Central memory CD8-positive, alpha-beta T cell (primary cell): ENCODE data around the gene VSNL1.

Experiments
- ATAC-seq: fragments of 150-1000 bp; cut with Tn5 transposase; replicated peaks from 2 replicates; pipeline ENCODE4 v1.10.0; 2022; ENCODE audit warnings: mild to moderate bottlenecking, moderate FRiP score, moderate number of reproducible peaks; ENCODE audit not compliant: poor library complexity, severe bottlenecking; ENCODE audit errors: extremely low read depth
- DNase-seq, 2 donors: peaks; one replicate each; pipeline ENCODE4 v3.0.0; 2021; ENCODE audit warnings: low spot score in 2 of 2
- H3K27ac Mint-ChIP-seq: one replicate; pipeline ENCODE4 v1.8.0; 2022; ENCODE audit warnings: low read depth, mild to moderate bottlenecking, moderate library complexity, mixed read lengths
- H3K27me3 Mint-ChIP-seq: one replicate; pipeline ENCODE4 v1.8.0; 2022; ENCODE audit warnings: mixed read lengths
- H3K36me3 Mint-ChIP-seq: one replicate; pipeline ENCODE4 v1.8.0; 2022; ENCODE audit warnings: mild to moderate bottlenecking, moderate library complexity, mixed read lengths; ENCODE audit not compliant: insufficient read depth
- H3K4me1 Mint-ChIP-seq: one replicate; pipeline ENCODE4 v1.8.0; 2022; ENCODE audit warnings: mixed read lengths
- H3K4me3 Mint-ChIP-seq: one replicate; pipeline ENCODE4 v1.8.0; 2022; ENCODE audit warnings: mild to moderate bottlenecking, moderate library complexity, mixed read lengths
- H3K9me3 Mint-ChIP-seq: one replicate; pipeline ENCODE4 v1.8.0; 2022; ENCODE audit warnings: mixed read lengths

The VSNL1 gene

GRCh38 chr2:17574406-17575073 lies 34.0 kb downstream of the VSNL1 start:
- ATAC-seq, result no peak
- Mint-ChIP-seq H3K4me1 (no peaks in the 10 kb centered on the region), H3K27ac (no peak overlapping the region), H3K9me3 (peaks cover 7% of the 10 kb centered on the region), H3K36me3 (no peaks in the 10 kb centered on the region), H3K4me3 (no peak overlapping the region), H3K27me3 (no peaks in the 10 kb centered on the region)
- no peak for DNase-seq

GRCh38 chr2:17576802-17577201 lies 36.3 kb downstream of the VSNL1 start:
- DNase-seq (no peak), ATAC-seq (no peak)
- Mint-ChIP-seq H3K9me3 (peaks cover 6% of the 10 kb centered on the region), H3K36me3 (no peaks in the 10 kb centered on the region), H3K27ac (no peak overlapping the region), H3K4me3 (no peak overlapping the region), H3K27me3 (no peaks in the 10 kb centered on the region), H3K4me1 (no peaks in the 10 kb centered on the region)

- H3K36me3 Mint-ChIP-seq, result no peaks in the 10 kb centered on the region
- peaks cover 6% of the 10 kb centered on the region for H3K9me3 Mint-ChIP-seq
- no peak overlapping the region for H3K4me3 Mint-ChIP-seq
- no peaks in the 10 kb centered on the region for H3K4me1 Mint-ChIP-seq
- no peak overlapping the region for H3K27ac Mint-ChIP-seq
- H3K27me3 Mint-ChIP-seq, result no peaks in the 10 kb centered on the region
- ATAC-seq, result no peak
- no peak for DNase-seq
These were observed 38.0 kb downstream of the VSNL1 start for GRCh38 chr2:17578466-17578928.

GRCh38 chr2:17579605-17580318 lies 39.3 kb downstream of the VSNL1 start:
- Mint-ChIP-seq H3K27me3 (no peaks in the 10 kb centered on the region), H3K4me1 (no peaks in the 10 kb centered on the region), H3K4me3 (no peak overlapping the region), H3K27ac (no peak overlapping the region), H3K9me3 (peaks cover 3% of the 10 kb centered on the region), H3K36me3 (no peaks in the 10 kb centered on the region)
- DNase-seq (no peak), ATAC-seq (no peak)

- no peaks in the 10 kb centered on the region for H3K27me3 Mint-ChIP-seq
- ATAC-seq, result no peak
- H3K36me3 Mint-ChIP-seq, result no peaks in the 10 kb centered on the region
- no peaks in the 10 kb centered on the region for H3K9me3 Mint-ChIP-seq
- no peak overlapping the region for H3K4me3 Mint-ChIP-seq
- H3K4me1 Mint-ChIP-seq, result no peaks in the 10 kb centered on the region
- DNase-seq, result no peak
- no peak overlapping the region for H3K27ac Mint-ChIP-seq
These were observed 39.8 kb downstream of the VSNL1 start for GRCh38 chr2:17580319-17580715.

- H3K9me3 Mint-ChIP-seq, result no peaks in the 10 kb centered on the region
- no peaks in the 10 kb centered on the region for H3K36me3 Mint-ChIP-seq
- H3K4me3 Mint-ChIP-seq, result no peak overlapping the region
- DNase-seq, result no peak
- H3K27ac Mint-ChIP-seq, result no peak overlapping the region
- H3K4me1 Mint-ChIP-seq, result no peaks in the 10 kb centered on the region
- ATAC-seq, result no peak
- H3K27me3 Mint-ChIP-seq, result no peaks in the 10 kb centered on the region
These were observed 41.3 kb downstream of the VSNL1 start for GRCh38 chr2:17581831-17582230.

- H3K27me3 Mint-ChIP-seq, result no peaks in the 10 kb centered on the region
- H3K36me3 Mint-ChIP-seq, result no peaks in the 10 kb centered on the region
- no peak overlapping the region for H3K4me3 Mint-ChIP-seq
- no peaks in the 10 kb centered on the region for H3K4me1 Mint-ChIP-seq
- H3K9me3 Mint-ChIP-seq, result no peaks in the 10 kb centered on the region
- DNase-seq, result no peak
- ATAC-seq, result no peak
- no peak overlapping the region for H3K27ac Mint-ChIP-seq
These were observed 42.7 kb downstream of the VSNL1 start for GRCh38 chr2:17583166-17583565.

- H3K27me3 Mint-ChIP-seq, result no peaks in the 10 kb centered on the region
- no peak overlapping the region for H3K4me3 Mint-ChIP-seq
- ATAC-seq (no peak), DNase-seq (no peak)
- H3K4me1 Mint-ChIP-seq, result no peaks in the 10 kb centered on the region
- no peaks in the 10 kb centered on the region for H3K9me3 Mint-ChIP-seq
- no peaks in the 10 kb centered on the region for H3K36me3 Mint-ChIP-seq
- H3K27ac Mint-ChIP-seq, result no peak overlapping the region
These were observed 43.1 kb downstream of the VSNL1 start for GRCh38 chr2:17583646-17584045.

- H3K27me3 Mint-ChIP-seq, result peaks cover 2% of the 10 kb centered on the region
- H3K9me3 Mint-ChIP-seq, result no peaks in the 10 kb centered on the region
- no peak overlapping the region for H3K4me3 Mint-ChIP-seq
- no peak for DNase-seq
- no peak for ATAC-seq
- no peak overlapping the region for H3K27ac Mint-ChIP-seq
- H3K36me3 Mint-ChIP-seq, result no peaks in the 10 kb centered on the region
- no peaks in the 10 kb centered on the region for H3K4me1 Mint-ChIP-seq
These were observed 44.2 kb downstream of the VSNL1 start for GRCh38 chr2:17584689-17585088.

- Mint-ChIP-seq H3K4me3 (no peak overlapping the region), H3K36me3 (no peaks in the 10 kb centered on the region), H3K4me1 (no peaks in the 10 kb centered on the region), H3K27ac (no peak overlapping the region), H3K9me3 (no peaks in the 10 kb centered on the region), H3K27me3 (peaks cover 18% of the 10 kb centered on the region)
- ATAC-seq, result no peak
- DNase-seq, result no peak
These were observed 47.0 kb downstream of the VSNL1 start for GRCh38 chr2:17587469-17587868.

GRCh38 chr2:17588031-17588430 lies 47.5 kb downstream of the VSNL1 start:
- H3K27ac Mint-ChIP-seq, result no peak overlapping the region
- ATAC-seq (no peak), DNase-seq (no peak)
- H3K4me3 Mint-ChIP-seq, result no peak overlapping the region
- no peaks in the 10 kb centered on the region for H3K36me3 Mint-ChIP-seq
- peaks cover 18% of the 10 kb centered on the region for H3K27me3 Mint-ChIP-seq
- H3K9me3 Mint-ChIP-seq, result no peaks in the 10 kb centered on the region
- H3K4me1 Mint-ChIP-seq, result no peaks in the 10 kb centered on the region

- Mint-ChIP-seq H3K9me3 (no peaks in the 10 kb centered on the region), H3K4me1 (no peaks in the 10 kb centered on the region), H3K4me3 (no peak overlapping the region), H3K27ac (no peak overlapping the region), H3K27me3 (peaks cover 18% of the 10 kb centered on the region), H3K36me3 (no peaks in the 10 kb centered on the region)
- no peak for DNase-seq
- ATAC-seq, result no peak
These were observed 49.0 kb downstream of the VSNL1 start for GRCh38 chr2:17589406-17590035.

GRCh38 chr2:17590342-17590911 lies 49.9 kb downstream of the VSNL1 start:
- peaks cover 18% of the 10 kb centered on the region for H3K27me3 Mint-ChIP-seq
- ATAC-seq (no peak), DNase-seq (no peak)
- H3K4me3 Mint-ChIP-seq, result no peak overlapping the region
- no peak overlapping the region for H3K27ac Mint-ChIP-seq
- H3K9me3 Mint-ChIP-seq, result no peaks in the 10 kb centered on the region
- H3K36me3 Mint-ChIP-seq, result no peaks in the 10 kb centered on the region
- H3K4me1 Mint-ChIP-seq, result no peaks in the 10 kb centered on the region
